ENCODE measurements around the gene GPR6.

Gene GPR6

GRCh38 chr6:110029144-110029543 is 51.0 kb downstream of the GPR6 start:
- CTCF ChIA-PET: interaction anchor here (0.6 to 1.6 kb wide), 2 partner anchors 11 to 59 kb away, joined by 3 to 6 read pairs; no protein-coding TSS in a partner anchor
- TF ChIP-seq NFRKB (IDR thresholded peaks at IDR 0.05) (no peak), TARDBP (IDR thresholded peaks at IDR 0.05) (no peak), ELF4 (IDR thresholded peaks at IDR 0.05) (no peak), L3MBTL2 (conservative IDR thresholded peaks at IDR 0.05) (no peak), BHLHE40 (IDR thresholded peaks at IDR 0.05; ENCODE audit: borderline replicate concordance) (no peak), HDGF (IDR thresholded peaks at IDR 0.05; ENCODE audit: borderline replicate concordance) (no peak), FOXM1 (IDR thresholded peaks at IDR 0.05; ENCODE audit: borderline replicate concordance) (no peak), ZNF384 (IDR thresholded peaks at IDR 0.05) (no peak), CTBP1 (IDR thresholded peaks at IDR 0.05; ENCODE audit: borderline replicate concordance) (no peak)
- no peak for DNase-seq (ENCODE audit: extremely low spot score)

More at GRCh38 chr6:110029144-110029543, 51.0 kb downstream of the GPR6 start:
- POLR2A ChIA-PET: no interaction called here
